ENCODE results near the gene ADM5.

DNA sequence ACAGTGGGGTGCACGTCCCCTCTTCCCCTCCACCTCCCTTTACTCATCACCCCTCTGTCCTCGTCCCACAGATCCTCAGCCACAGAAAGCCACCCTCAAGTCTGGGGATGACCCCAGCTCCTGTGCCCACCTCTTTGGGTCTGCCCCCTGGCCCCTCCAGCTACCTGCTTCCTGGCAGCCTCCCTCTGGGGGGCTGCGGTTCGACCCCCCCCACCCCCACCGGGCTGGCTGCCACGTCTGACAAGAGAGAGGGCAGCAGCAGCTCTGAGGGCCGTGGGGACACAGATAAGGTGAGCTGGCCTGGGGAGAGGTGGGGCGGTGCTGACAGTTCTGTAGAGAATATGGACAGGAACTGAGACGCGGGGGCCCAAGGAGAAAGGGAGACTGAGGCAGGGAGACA is 34.8 kb upstream of the ADM5 start:
- TF ChIP-seq EZH2 (IDR thresholded peaks at IDR 0.05): no peak
- no peak for TF ChIP-seq POLR2AphosphoS5 (IDR thresholded peaks at IDR 0.05; ENCODE audit: borderline replicate concordance, low read depth, low read length)
- TF ChIP-seq FOXP2 (optimal IDR thresholded peaks at IDR 0.05; ENCODE audit: control extremely low read depth, extremely low read length, insufficient read depth): no peak

Measured in SK-N-MC (cell line).